HG03039 (cell line): ENCODE data around the gene ELAVL1.
A peak's percentile ranks its signal among the peaks of the same experiment; 100 is the strongest.
"Not testable (repeated sequence)": the region's sequence is repeated elsewhere in the genome, so short reads cannot be mapped to it uniquely, and the experiment has no call there.

Experiments used
- ATAC-seq: cut with Tn5 transposase; IDR thresholded peaks from one replicate; pipeline ENCODE4 v1.9.1; 2021; ENCODE audit warnings: mild to moderate bottlenecking, moderate library complexity; ENCODE audit not compliant: unreplicated experiment

ELAVL1 gene

GRCh38 chr19:8005534-8006256, at the start of gene ELAVL1:
Gene ELAVL1, minus strand, starts transcription at chr19:8005641. Its CDS starts 13,826 bp downstream, at chr19:7991815.
- ATAC-seq: peak; percentile 64

GRCh38 chr19:8054169-8054568, 48.7 kb upstream of the ELAVL1 start:
- no peak for ATAC-seq

GRCh38 chr19:8052464-8052859, 47.0 kb upstream of the ELAVL1 start, which contains the start of gene CCL25:
Gene CCL25, plus strand, starts transcription at chr19:8052760. Its CDS starts 290 bp downstream, at chr19:8053050.
- no peak for ATAC-seq

- peak; percentile 64 for ATAC-seq
These were observed 45.0 kb upstream of the ELAVL1 start for GRCh38 chr19:8050274-8051096.

GRCh38 chr19:8046569-8047165, 41.2 kb upstream of the ELAVL1 start:
- no peak for ATAC-seq

- no peak for ATAC-seq
These were observed 40.6 kb upstream of the ELAVL1 start for GRCh38 chr19:8045872-8046568.

- no peak for ATAC-seq
These were observed 38.6 kb upstream of the ELAVL1 start for GRCh38 chr19:8044018-8044417.

GRCh38 chr19:8042900-8043299, 37.5 kb upstream of the ELAVL1 start:
- no peak for ATAC-seq

GRCh38 chr19:8041531-8041931, 36.1 kb upstream of the ELAVL1 start:
- ATAC-seq: no peak

GRCh38 chr19:8039231-8039630, 33.8 kb upstream of the ELAVL1 start:
- no peak for ATAC-seq

- ATAC-seq: no peak
These were observed 33.4 kb upstream of the ELAVL1 start for GRCh38 chr19:8038815-8039214.

- no peak for ATAC-seq
These were observed 31.1 kb upstream of the ELAVL1 start for GRCh38 chr19:8036434-8037099.

GRCh38 chr19:8034178-8034525, 28.7 kb upstream of the ELAVL1 start:
- ATAC-seq: no peak

- ATAC-seq: not testable (repeated sequence)
These were observed 28.1 kb upstream of the ELAVL1 start for GRCh38 chr19:8033287-8034177.

GRCh38 chr19:8030960-8031359, 25.5 kb upstream of the ELAVL1 start:
- ATAC-seq: no peak

- ATAC-seq: no peak
These were observed 23.6 kb upstream of the ELAVL1 start for GRCh38 chr19:8028951-8029491.

- no peak for ATAC-seq
These were observed 19.9 kb upstream of the ELAVL1 start for GRCh38 chr19:8025316-8025715.

GRCh38 chr19:8024256-8024655, 18.8 kb upstream of the ELAVL1 start:
- ATAC-seq: not testable (repeated sequence)

- no peak for ATAC-seq
These were observed 17.9 kb upstream of the ELAVL1 start for GRCh38 chr19:8023371-8023770.
